GM12873 (cell line): ENCODE data around the gene KHDRBS1.
A peak's percentile ranks its signal among the peaks of the same experiment; 100 is the strongest.

Source experiments
- CTCF ChIP-seq: IDR thresholded peaks from 2 replicates; pipeline ENCODE4 v1.5.1; 2012; ENCODE audit warnings: low read depth, mild to moderate bottlenecking, moderate library complexity, low read length, control low read depth; ENCODE audit not compliant: insufficient read depth; ENCODE audit errors: missing control alignments

KHDRBS1 gene

GRCh38 chr1:32013386-32014198 is at the start of gene KHDRBS1:
KHDRBS1 (plus strand) TSS chr1:32013868; CDS start chr1:32013996, 128 bp downstream.
- no peak for TF ChIP-seq CTCF

- TF ChIP-seq CTCF: no peak
These were observed 42.8 kb upstream of the KHDRBS1 start for GRCh38 chr1:31970873-31971272.

GRCh38 chr1:31976401-31976800 is 37.3 kb upstream of the KHDRBS1 start:
- TF ChIP-seq CTCF: no peak

- peak; percentile 53 for TF ChIP-seq CTCF
These were observed 36.1 kb upstream of the KHDRBS1 start for GRCh38 chr1:31977385-31978131.

- no peak for TF ChIP-seq CTCF
These were observed 34.7 kb upstream of the KHDRBS1 start for GRCh38 chr1:31978843-31979400.

DNA sequence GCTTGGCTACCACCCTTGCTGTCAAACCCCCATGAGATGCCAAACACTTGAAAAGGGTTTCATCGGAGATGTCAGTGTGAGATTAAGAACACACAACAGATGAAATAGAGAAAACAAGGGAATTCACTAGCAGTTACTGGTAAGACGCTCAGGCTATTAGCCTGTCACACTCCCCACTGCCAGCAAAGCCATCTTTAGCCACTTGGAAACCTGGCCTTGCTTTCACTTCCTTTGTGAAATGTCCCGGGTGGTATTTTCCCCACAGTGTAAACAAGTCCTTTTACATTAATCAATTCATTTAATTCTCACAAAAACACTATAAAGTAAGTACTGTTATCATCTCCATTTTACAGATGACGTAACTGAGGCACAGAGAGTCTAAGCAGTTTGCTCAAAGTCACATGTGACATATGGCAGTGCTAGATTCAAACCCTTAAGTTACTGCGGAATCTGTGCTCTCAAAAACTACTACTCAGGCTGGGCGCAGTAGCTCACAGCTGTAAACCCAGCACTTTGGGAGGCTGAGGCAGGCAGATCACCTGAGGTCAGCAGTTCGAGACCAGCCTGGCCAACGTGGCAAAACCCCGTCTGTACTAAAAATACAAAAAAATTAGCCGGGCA is 32.7 kb upstream of the KHDRBS1 start:
- TF ChIP-seq CTCF: no peak

GRCh38 chr1:31981456-31981839 is 32.2 kb upstream of the KHDRBS1 start:
- TF ChIP-seq CTCF: no peak
